ENCODE results near the gene ZNF784. TPM values are rescaled to one million over a fixed set of nuclear protein-coding genes. Genes with fewer than 3 reads are reported as not detected.

Gene ZNF784
- total and polyA plus RNA-seq, 9 of the 15 experiments (the other 6 are each of a cell fraction or from before 2014, with no cell fraction given): 0.14 to 6.1 (median 2.1) TPM

GRCh38 chr19:55599842-55600661, 24.3 kb downstream of the ZNF784 start, which contains the start of gene ZNF524:
TSS of gene ZNF524 (plus strand) at chr19:55600288. CDS start at chr19:55602113, 1,825 bp downstream.
- H3K4me1 ChIP-seq (replicated peaks in 1 of 2; ENCODE audit: control insufficient read depth in 2 of 2, insufficient read depth in 2 of 2, low read length in 2 of 2): peaks cover 24 to 38% of the 10 kb centered on the region in 2 experiments; a peak in 4 of 5 replicates
- CTCF ChIA-PET (ENCODE audit: low intra/inter-chr PET ratio): no interaction called here
- no peaks in the 10 kb centered on the region for H3K27me3 ChIP-seq (ENCODE audit: control insufficient read depth in 2 of 2, insufficient read depth in 2 of 2, low read length in 2 of 2)
- 1% methylated on average over 21 of the region's 97 CpGs for WGBS (ENCODE audit: insufficient coverage, low coverage, missing lambda C conversion rate)
- intact Hi-C loops (cut with micrococcal nuclease): no loop called here
- in situ Hi-C loops (cut with MboI): no loop called here
- peaks cover 2% of the 10 kb centered on the region; the same call in 1 of the 2 replicates for H3K9me3 ChIP-seq (replicated peaks; ENCODE audit: control insufficient read depth, insufficient read depth, low read depth, low read length)
- peaks cover 19% of the 10 kb centered on the region; the same call in 2 of the 3 replicates for H3K36me3 ChIP-seq (ENCODE audit: control insufficient read depth, insufficient read depth, low read length)
- peak within 1 kb of the TSS; percentile 100 for H3K27ac ChIP-seq (ENCODE audit: extremely low read depth, low read depth, low read length)
- DNase-seq (ENCODE audit: extremely low read depth in 1 of 4, low spot score in 3 of 4) (peak; percentile 82 to 90 (median 88)), FAIRE-seq (no peak), ATAC-seq (peak; percentile 71)
- POLR2A ChIA-PET: interaction anchor here (0.6 to 3.4 kb wide), 11 partner anchors 11 to 515 kb away, joined by 3 to 22 read pairs (median 4); partner anchors contain the start of gene U2AF2
- peak within 1 kb of the TSS; percentile 99 for H3K4me2 ChIP-seq (ENCODE audit: insufficient read depth, low read length)
- peak within 1 kb of the TSS; percentile 60 for H3K4me3 ChIP-seq
- no peaks in the 10 kb centered on the region for H4K20me1 ChIP-seq (replicated peaks; ENCODE audit: control insufficient read depth, insufficient read depth, low read length)
- H3K79me2 ChIP-seq (ENCODE audit: control insufficient read depth, insufficient read depth, low read length): peaks cover 18% of the 10 kb centered on the region
- H2AFZ ChIP-seq (ENCODE audit: low read depth, low read length): peak within 1 kb of the TSS; percentile 100
- H3K9ac ChIP-seq (ENCODE audit: insufficient read depth in 1 of 2, low read depth in 2 of 2, low read length in 2 of 2): peak within 1 kb of the TSS; percentile 96 to 99
- H3K9me1 ChIP-seq (ENCODE audit: control insufficient read depth, insufficient read depth, low read length): no peaks in the 10 kb centered on the region
- no TSS peak for BruUV-seq (replicated peaks)
- TF ChIP-seq MYC (IDR thresholded peaks at IDR 0.05; ENCODE audit: low read depth, low read length) (0 out of 2 replicates have a peak, but pooled peaks have one; percentile 28), MYC (CRISPR knock-in tag; IDR thresholded peaks at IDR 0.05; ENCODE audit: borderline replicate concordance, low read depth) (peak; percentile 23; the same call in 1 of the 2 replicates), VEZF1 (CRISPR knock-in tag; IDR thresholded peaks at IDR 0.05) (peak; percentile 92), MTA3 (IDR thresholded peaks at IDR 0.05; ENCODE audit: borderline replicate concordance) (peak; percentile 54; the same call in 1 of the 2 replicates), ERF (CRISPR knock-in tag; IDR thresholded peaks at IDR 0.05) (0 out of 2 replicates have a peak, but pooled peaks have one; percentile 84), KLF16 (IDR thresholded peaks at IDR 0.05) (no peak), HDAC8 (tag; IDR thresholded peaks at IDR 0.05) (peak; percentile 69; the same call in 1 of the 2 replicates), MTF1 (CRISPR knock-in tag; IDR thresholded peaks at IDR 0.05; ENCODE audit: borderline replicate concordance) (0 out of 2 replicates have a peak, but pooled peaks have one; percentile 39), ZFX (CRISPR knock-in tag; IDR thresholded peaks at IDR 0.05) (no peak), ID3 (CRISPR knock-in tag; IDR thresholded peaks at IDR 0.05) (no peak), ID3 (tag; IDR thresholded peaks at IDR 0.05) (peak; percentile 90), STAT5A (IDR thresholded peaks at IDR 0.05; ENCODE audit: borderline replicate concordance, low read length) (no peak), CEBPZ (IDR thresholded peaks at IDR 0.05; ENCODE audit: borderline replicate concordance, low read depth, low read length) (no peak)

Measured in K562 (cell line).